Activated CD8-positive, alpha-beta memory T cell treated with anti-CD3 and anti-CD28 coated beads, Interleukin-2, amount 10 ng/mL, durations not matched to agents 7 days and 5 days (primary cell): Measurements from ENCODE around the gene CDC7. TPM values are rescaled to one million over a fixed set of nuclear protein-coding genes. Genes with fewer than 3 reads are reported as not detected.
A peak's percentile ranks its signal among the peaks of the same experiment; 100 is the strongest.

ENCODE experiments used
- ATAC-seq: fragments of 150-1000 bp; cut with Tn5 transposase; one replicate; pipeline ENCODE4 v1.10.0; 2021; ENCODE audit warnings: moderate library complexity
- CTCF ChIA-PET: fragments of 350-600 bp; sonication (Branson Sonifier 250); formaldehyde crosslinking; loops from one replicate; lab custom pipeline; 2021; ENCODE audit warnings: antibody characterized with exemption; lab: Charles Lee
- DNase-seq: peaks from one replicate; pipeline ENCODE4 v3.0.0-alpha.2; 2020
- H3K27ac Mint-ChIP-seq: one replicate; pipeline ENCODE4 v1.8.0; 2021; ENCODE audit warnings: mild to moderate bottlenecking, mixed read lengths
- H3K27me3 Mint-ChIP-seq: one replicate; pipeline ENCODE4 v1.8.0; 2021; ENCODE audit warnings: mixed read lengths
- H3K36me3 Mint-ChIP-seq: one replicate; pipeline ENCODE4 v1.8.0; 2021; ENCODE audit warnings: mild to moderate bottlenecking, mixed read lengths
- H3K4me1 Mint-ChIP-seq: one replicate; pipeline ENCODE4 v1.8.0; 2021; ENCODE audit warnings: mixed read lengths
- H3K4me3 Mint-ChIP-seq: one replicate; pipeline ENCODE4 v1.8.0; 2021; ENCODE audit warnings: mild to moderate bottlenecking, moderate library complexity, mixed read lengths
- H3K9me3 Mint-ChIP-seq: one replicate; pipeline ENCODE4 v1.8.0; 2022; ENCODE audit warnings: low read depth, mixed read lengths
- total RNA-seq, 2 experiments: library from RNA; stranded (reverse); gene quantifications; one replicate each; pipeline ENCODE4 v1.2.3, GENCODE V29; 2021

The CDC7 gene
- total RNA-seq, 2 experiments from 2014 or later, result 39.5 to 39.7 TPM

DNA sequence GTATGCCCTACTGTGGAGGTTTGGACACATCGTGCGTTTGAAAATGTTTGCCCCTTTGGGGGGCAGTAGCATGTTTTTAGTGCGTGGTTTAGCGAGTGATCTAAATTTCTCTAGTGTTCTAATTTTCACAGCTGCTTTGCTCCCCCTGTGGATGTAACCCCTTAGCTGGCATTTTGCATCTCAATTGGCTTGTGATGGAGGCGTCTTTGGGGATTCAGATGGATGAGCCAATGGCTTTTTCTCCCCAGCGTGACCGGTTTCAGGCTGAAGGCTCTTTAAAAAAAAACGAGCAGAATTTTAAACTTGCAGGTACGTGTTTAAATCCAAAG, 836 bp downstream of the CDC7 start:
- Mint-ChIP-seq H3K27me3 (no peaks in the 10 kb centered on the region), H3K27ac (no peak overlapping the region), H3K9me3 (no peaks in the 10 kb centered on the region), H3K4me1 (peaks cover 29% of the 10 kb centered on the region), H3K4me3 (no peak overlapping the region), H3K36me3 (peaks cover 21% of the 10 kb centered on the region)
- DNase-seq, result no peak
- ATAC-seq, result peak; percentile 6
- CTCF ChIA-PET, result interaction anchor here (1.0 to 3.1 kb wide), 10 partner anchors 11 to 439 kb away, joined by 3 to 14 read pairs (median 4); no protein-coding TSS in a partner anchor

DNA sequence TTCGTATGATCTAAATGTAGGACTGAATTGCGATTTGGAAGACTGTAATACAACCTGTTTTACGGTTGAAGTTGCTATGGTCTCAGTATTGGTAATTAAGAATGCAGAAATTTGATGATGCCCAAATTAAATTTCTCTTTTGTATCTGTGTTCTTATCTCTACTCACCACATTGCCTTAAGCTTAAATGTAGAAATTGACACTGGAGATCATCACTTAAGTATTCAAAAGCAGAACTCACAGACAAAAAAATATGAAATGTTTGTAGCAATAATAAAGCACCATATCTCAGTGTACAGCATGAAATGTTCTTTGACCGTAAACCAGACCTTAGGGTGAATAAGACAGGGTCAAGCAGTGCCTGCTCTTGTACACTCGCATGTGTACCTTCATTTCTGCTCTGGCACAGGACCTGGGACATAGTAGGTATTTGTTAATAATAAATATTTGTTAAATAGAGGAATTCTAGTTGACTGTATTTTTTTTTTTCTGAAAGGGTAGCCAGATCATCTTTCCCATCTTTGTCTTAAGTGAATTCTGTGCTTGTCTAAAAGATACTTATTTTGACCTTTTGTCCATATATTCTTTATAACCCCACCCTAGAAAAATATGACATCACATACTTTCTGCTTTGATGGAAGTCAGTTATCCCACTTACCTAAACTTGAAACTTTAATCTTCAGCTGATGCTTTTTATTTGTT, 1.5 kb downstream of the CDC7 start:
- Mint-ChIP-seq H3K4me3 (no peak overlapping the region), H3K27me3 (no peaks in the 10 kb centered on the region), H3K27ac (peak overlapping the region; percentile 26), H3K36me3 (peaks cover 21% of the 10 kb centered on the region), H3K4me1 (peaks cover 31% of the 10 kb centered on the region), H3K9me3 (no peaks in the 10 kb centered on the region)
- no peak for DNase-seq
- CTCF ChIA-PET, result interaction anchor here (0.8 to 3.1 kb wide), 11 partner anchors 10 to 439 kb away, joined by 3 to 14 read pairs (median 4); no protein-coding TSS in a partner anchor
- no peak for ATAC-seq

DNA sequence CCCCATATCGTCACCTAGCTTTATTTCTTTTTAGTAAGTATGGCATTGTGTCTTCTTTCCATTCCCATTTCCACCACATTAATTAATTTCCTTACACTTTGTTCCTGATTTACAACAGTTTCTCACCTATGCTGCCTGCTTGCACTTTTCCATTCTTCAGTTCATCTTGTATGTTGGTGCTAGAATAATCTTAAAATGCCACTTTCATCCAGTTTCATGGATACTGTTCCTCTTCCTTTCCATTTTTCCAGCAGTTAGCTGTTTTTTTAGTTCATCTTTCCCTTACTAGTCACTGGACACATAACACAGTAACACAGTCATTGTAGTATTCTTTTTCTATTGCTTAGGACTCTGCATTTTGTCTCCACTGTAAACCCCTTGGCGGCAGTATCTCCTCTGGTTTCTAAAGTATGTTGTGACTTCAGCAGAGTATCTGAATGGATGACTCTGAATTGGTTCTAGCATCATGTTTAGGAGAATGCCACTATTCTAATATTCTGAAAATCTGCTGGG, 2.1 kb downstream of the CDC7 start:
- DNase-seq, result no peak
- Mint-ChIP-seq H3K4me1 (peaks cover 31% of the 10 kb centered on the region), H3K9me3 (no peaks in the 10 kb centered on the region), H3K36me3 (peaks cover 22% of the 10 kb centered on the region), H3K27ac (peak overlapping the region; percentile 26), H3K27me3 (no peaks in the 10 kb centered on the region), H3K4me3 (no peak overlapping the region)
- no peak for ATAC-seq
- CTCF ChIA-PET, result interaction anchor here (0.8 to 2.4 kb wide), 7 partner anchors 10 to 438 kb away, joined by 3 to 10 read pairs (median 4); no protein-coding TSS in a partner anchor

DNA sequence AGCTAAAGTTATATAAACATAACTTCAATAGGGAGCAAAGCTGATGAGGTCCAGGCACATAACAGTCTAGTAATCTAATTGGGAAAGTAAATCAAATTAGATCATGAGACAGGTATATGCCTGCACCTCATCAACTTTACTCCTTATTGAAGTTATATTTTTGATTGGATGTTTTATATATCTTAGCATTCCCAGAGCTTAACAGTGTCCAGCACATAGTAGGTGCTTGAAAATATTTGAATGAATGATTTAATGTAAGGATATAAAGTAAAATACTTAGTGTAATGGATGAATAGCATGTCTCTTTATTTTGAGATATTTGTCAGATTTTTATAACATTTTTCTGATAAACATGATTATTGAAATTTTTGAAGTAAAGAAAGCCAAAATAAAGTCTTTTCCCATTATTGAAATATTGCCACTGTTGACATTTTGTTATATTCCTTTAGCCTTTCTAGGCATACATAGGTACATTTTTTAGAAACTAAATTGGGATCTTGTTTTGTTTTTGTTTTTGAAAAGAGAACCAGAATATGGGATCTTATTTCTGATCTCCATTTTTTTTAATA, 2.8 kb downstream of the CDC7 start:
- Mint-ChIP-seq H3K4me1 (peaks cover 31% of the 10 kb centered on the region), H3K4me3 (no peak overlapping the region), H3K9me3 (no peaks in the 10 kb centered on the region), H3K27ac (no peak overlapping the region), H3K36me3 (peaks cover 23% of the 10 kb centered on the region), H3K27me3 (no peaks in the 10 kb centered on the region)
- CTCF ChIA-PET, result interaction anchor here (1.0 to 2.4 kb wide), 5 partner anchors 9 to 424 kb away, joined by 3 to 10 read pairs (median 5); no protein-coding TSS in a partner anchor
- no peak for ATAC-seq
- DNase-seq, result no peak

DNA sequence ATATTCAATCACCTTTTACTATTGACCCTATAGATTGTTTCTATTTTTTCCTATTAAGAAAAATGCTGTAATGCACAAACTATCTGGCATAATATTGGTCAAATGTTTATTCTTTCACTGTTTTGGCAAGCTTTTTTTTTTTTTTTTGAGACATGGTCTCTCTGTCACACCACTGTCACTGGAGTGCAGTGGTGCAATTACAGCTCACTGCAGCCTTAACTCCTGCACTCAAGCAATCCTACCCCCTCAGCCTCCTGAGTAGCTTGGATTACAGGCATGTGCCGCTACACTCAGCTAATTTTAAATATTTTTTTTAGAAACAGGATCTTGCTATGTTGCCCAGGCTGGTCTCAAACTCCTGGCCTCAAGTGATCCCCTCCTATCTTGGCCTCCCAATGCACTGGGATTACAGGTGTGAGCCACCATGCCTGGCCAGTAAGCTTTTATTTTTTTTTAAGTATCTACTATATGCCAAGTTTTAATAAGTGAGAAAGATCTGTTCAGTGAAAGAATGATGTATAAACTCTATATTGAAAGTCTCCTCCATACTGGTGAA, 3.4 kb downstream of the CDC7 start:
- H3K9me3 Mint-ChIP-seq, result no peaks in the 10 kb centered on the region
- H3K4me1 Mint-ChIP-seq, result peaks cover 37% of the 10 kb centered on the region
- H3K27me3 Mint-ChIP-seq, result no peaks in the 10 kb centered on the region
- peaks cover 30% of the 10 kb centered on the region for H3K36me3 Mint-ChIP-seq
- DNase-seq, result no peak
- H3K4me3 Mint-ChIP-seq, result no peak overlapping the region
- CTCF ChIA-PET, result interaction anchor here (1.3 to 2.0 kb wide), 5 partner anchors 9 to 423 kb away, joined by 3 to 6 read pairs (median 3); no protein-coding TSS in a partner anchor
- no peak overlapping the region for H3K27ac Mint-ChIP-seq
- no peak for ATAC-seq

DNA sequence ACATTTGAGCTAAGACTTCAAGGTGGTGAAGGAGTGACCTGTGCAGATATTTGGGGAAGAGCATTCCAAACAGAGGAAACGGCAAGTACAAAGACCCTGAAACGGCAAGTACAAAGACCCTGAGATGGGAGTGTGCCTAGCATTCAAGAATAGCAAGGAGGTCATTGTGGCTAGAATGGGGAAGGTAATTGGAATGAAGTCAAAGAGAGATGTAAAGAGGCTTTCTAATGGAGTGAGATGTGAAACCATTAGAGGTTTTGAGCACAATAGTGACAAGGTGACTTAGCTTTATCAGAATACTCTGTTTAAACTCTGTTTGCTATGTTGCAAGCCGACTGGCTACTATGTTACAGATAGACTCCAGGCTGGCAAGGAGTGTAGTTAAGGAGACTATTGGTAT, 4.4 kb downstream of the CDC7 start:
- Mint-ChIP-seq H3K27me3 (no peaks in the 10 kb centered on the region), H3K36me3 (peaks cover 36% of the 10 kb centered on the region), H3K27ac (no peak overlapping the region), H3K9me3 (no peaks in the 10 kb centered on the region), H3K4me1 (peaks cover 39% of the 10 kb centered on the region), H3K4me3 (no peak overlapping the region)
- ATAC-seq (no peak), DNase-seq (no peak)
- CTCF ChIA-PET, result interaction anchor here (1.3 to 2.0 kb wide), 4 partner anchors 8 to 422 kb away, joined by 3 to 6 read pairs (median 4); no protein-coding TSS in a partner anchor

DNA sequence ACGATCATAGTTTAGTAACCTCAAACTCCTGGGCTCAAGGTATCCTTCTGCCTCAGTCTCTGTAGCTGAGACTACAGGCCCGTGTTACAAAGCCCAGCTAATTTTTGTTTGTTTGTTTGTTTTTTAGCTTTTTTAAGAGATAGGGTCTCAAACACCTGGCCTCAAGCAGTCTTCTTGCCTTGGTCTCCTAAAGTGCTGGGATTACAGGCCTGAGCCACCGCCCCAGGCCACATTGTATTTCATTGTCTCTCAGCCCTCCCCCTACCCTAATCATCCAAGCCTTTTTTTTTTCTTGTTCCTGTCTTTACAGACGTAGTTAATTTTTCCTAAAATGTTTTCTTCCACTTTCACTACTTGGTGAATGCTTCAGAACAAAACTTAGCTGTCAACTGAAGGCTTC, 5.4 kb downstream of the CDC7 start:
- Mint-ChIP-seq H3K36me3 (peaks cover 44% of the 10 kb centered on the region), H3K4me1 (peaks cover 43% of the 10 kb centered on the region), H3K4me3 (no peak overlapping the region), H3K27me3 (no peaks in the 10 kb centered on the region), H3K27ac (no peak overlapping the region), H3K9me3 (no peaks in the 10 kb centered on the region)
- CTCF ChIA-PET, result no interaction called here
- no peak for ATAC-seq
- no peak for DNase-seq

DNA sequence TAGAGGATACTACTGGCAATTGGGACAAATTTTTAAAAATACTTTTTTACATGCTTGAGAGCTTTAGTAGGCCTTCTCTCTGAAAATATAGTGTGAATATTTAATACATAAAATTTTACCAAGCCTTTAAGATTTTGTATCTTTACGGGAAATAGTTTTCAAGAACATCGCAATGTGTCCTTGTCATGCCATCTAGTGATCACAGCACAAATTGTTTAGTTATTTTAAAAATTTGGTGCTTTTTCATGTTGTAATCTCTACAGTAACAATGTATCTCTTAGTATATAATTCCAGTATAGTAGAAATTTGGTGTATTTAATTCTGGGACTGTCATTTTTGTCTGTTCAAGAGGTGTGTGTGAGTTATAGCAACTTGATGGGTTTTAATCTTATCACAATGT, 6.7 kb downstream of the CDC7 start:
- Mint-ChIP-seq H3K27ac (no peak overlapping the region), H3K27me3 (no peaks in the 10 kb centered on the region), H3K36me3 (peaks cover 48% of the 10 kb centered on the region), H3K4me3 (no peak overlapping the region), H3K9me3 (no peaks in the 10 kb centered on the region), H3K4me1 (peaks cover 44% of the 10 kb centered on the region)
- ATAC-seq (no peak), DNase-seq (no peak)
- CTCF ChIA-PET, result interaction anchor here (0.8 to 1.4 kb wide), 6 partner anchors 284 to 422 kb away, joined by 3 to 5 read pairs (median 3); partner anchors contain the start of gene TGFBR3

DNA sequence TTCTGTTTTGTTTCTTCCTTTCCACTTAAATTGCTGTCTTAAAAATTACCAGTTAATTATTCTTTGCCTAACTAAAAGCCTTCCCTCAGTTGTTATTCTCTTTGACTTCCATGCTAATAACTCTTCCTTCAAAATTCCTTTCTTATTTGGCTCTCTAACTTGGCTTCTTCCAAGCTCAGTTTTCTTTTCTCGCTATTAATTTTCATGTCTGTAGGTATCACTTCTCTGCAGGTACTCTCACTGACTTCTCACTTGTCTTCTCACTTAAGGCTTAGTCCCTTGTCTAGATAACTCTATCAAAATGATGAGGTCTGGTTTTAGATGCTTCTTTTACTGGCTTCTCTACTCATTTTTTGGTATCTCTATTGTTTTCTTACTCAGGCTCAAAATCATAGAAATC, 10.1 kb downstream of the CDC7 start:
- Mint-ChIP-seq H3K36me3 (peaks cover 51% of the 10 kb centered on the region), H3K9me3 (no peaks in the 10 kb centered on the region), H3K4me1 (peaks cover 22% of the 10 kb centered on the region), H3K27ac (no peak overlapping the region), H3K4me3 (no peak overlapping the region), H3K27me3 (no peaks in the 10 kb centered on the region)
- ATAC-seq, result no peak
- CTCF ChIA-PET, result interaction anchor here (5.1 kb wide), 1 partner anchor 417 kb away, joined by 60 read pairs; no protein-coding TSS in a partner anchor
- DNase-seq, result no peak

DNA sequence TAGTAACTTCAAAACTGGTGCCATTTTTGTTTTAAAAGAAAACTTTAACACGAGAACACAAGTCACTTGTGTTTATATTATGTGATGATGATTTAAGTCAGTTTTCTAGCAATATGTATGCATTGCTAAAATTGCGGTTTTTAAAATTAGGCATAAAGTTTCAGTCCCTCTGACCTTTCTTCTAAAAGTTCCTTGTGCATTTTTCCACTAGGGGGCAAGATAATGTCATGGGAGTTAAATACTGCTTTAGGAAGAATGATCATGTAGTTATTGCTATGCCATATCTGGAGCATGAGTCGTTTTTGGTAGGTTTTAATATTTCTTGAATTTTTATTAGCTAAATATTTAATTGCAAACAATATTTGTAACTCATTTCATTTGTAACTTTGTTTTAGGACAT, 10.7 kb downstream of the CDC7 start:
- DNase-seq, result no peak
- H3K4me3 Mint-ChIP-seq, result no peak overlapping the region
- peaks cover 53% of the 10 kb centered on the region for H3K36me3 Mint-ChIP-seq
- peaks cover 18% of the 10 kb centered on the region for H3K4me1 Mint-ChIP-seq
- CTCF ChIA-PET, result interaction anchor here (0.6 to 5.1 kb wide), 10 partner anchors 11 to 1307 kb away, joined by 3 to 60 read pairs (median 5); partner anchors contain the start of genes CDC7 and TGFBR3
- no peak overlapping the region for H3K27ac Mint-ChIP-seq
- no peaks in the 10 kb centered on the region for H3K27me3 Mint-ChIP-seq
- no peak for ATAC-seq
- no peaks in the 10 kb centered on the region for H3K9me3 Mint-ChIP-seq

DNA sequence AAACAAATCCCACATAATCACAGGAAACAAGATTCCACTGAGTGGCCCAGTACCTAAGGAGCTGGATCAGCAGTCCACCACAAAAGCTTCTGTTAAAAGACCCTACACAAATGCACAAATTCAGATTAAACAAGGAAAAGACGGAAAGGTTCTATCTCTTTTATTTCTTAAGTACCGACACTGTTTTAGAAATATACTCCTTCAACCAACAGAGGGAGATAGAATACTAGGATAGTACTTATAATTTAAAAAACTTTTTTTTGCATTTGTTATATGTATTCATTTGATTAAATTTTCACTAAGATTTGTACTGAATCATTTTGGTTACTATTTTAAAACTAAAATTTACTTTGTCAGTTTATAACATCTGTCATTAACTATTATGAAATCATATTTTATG, 12.5 kb downstream of the CDC7 start:
- DNase-seq (no peak), ATAC-seq (no peak)
- Mint-ChIP-seq H3K9me3 (no peaks in the 10 kb centered on the region), H3K27me3 (no peaks in the 10 kb centered on the region), H3K4me1 (peaks cover 19% of the 10 kb centered on the region), H3K36me3 (peaks cover 68% of the 10 kb centered on the region), H3K27ac (no peak overlapping the region), H3K4me3 (no peak overlapping the region)
- CTCF ChIA-PET, result interaction anchor here (0.5 to 5.1 kb wide), 23 partner anchors 9 to 778 kb away, joined by 3 to 60 read pairs (median 4); partner anchors contain the start of genes CDC7 and TGFBR3

DNA sequence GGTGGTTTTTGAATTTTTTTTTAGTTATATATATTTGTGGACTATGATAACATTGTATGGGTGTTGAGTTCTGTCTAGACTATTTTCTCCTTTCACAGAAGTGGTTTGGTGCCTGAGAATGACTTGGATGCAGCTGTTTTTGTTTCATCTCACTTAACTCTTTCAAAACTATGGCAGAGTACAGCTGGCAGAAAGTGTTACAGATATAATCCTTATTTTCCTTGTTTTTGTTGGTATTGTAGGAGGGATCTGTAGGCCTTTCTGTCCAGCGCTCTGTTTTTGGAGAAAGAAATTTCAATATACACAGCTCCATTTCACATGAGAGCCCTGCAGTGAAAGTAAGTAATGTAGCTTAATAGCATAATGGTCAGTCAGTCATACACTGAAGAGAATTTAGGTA, 13.1 kb downstream of the CDC7 start:
- Mint-ChIP-seq H3K27me3 (no peaks in the 10 kb centered on the region), H3K36me3 (peaks cover 70% of the 10 kb centered on the region), H3K9me3 (no peaks in the 10 kb centered on the region), H3K27ac (no peak overlapping the region), H3K4me1 (peaks cover 20% of the 10 kb centered on the region), H3K4me3 (no peak overlapping the region)
- ATAC-seq, result no peak
- CTCF ChIA-PET, result interaction anchor here (0.7 to 5.1 kb wide), 12 partner anchors 9 to 414 kb away, joined by 3 to 60 read pairs (median 4); partner anchors contain the start of gene TGFBR3
- no peak for DNase-seq

DNA sequence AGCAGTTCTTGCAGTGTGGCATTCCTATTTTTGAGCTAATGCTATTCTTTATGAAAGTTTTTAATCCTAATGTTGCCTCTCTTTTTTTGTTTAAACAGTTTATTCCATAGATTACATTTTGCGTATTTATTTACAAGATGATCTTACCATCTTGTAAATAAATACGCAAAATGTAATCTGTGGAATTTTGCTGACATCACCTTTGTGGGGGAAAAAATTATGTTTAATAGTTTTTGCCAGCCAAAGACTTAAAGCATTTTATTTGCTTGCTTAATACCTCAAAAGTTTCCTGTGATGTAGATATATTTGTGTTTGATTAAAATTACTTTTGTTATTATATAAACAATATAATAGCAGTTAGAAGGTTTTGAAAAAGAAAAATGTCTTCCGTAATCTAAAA, 15.3 kb downstream of the CDC7 start:
- CTCF ChIA-PET, result no interaction called here

More for the DNA sequence above, 15.3 kb downstream of the CDC7 start:
- Mint-ChIP-seq H3K4me3 (no peak overlapping the region), H3K4me1 (peaks cover 16% of the 10 kb centered on the region), H3K27me3 (no peaks in the 10 kb centered on the region), H3K36me3 (peaks cover 59% of the 10 kb centered on the region), H3K27ac (no peak overlapping the region), H3K9me3 (no peaks in the 10 kb centered on the region)
- DNase-seq, result no peak
- no peak for ATAC-seq
